HepG2 (cell line): ENCODE results near the gene ARHGEF40. TPM values are rescaled to one million over a fixed set of nuclear protein-coding genes. Genes with fewer than 3 reads are reported as not detected.
A peak's percentile ranks its signal among the peaks of the same experiment; 100 is the strongest.

Experiments
- BRCA1 ChIP-seq: sonication (generic); formaldehyde crosslinking; IDR thresholded peaks from 2 replicates; pipeline ENCODE4 v1.4.0; 2020; ENCODE audit warnings: missing genetic modification reagents
- ELF1 ChIP-seq: sonication (generic); formaldehyde crosslinking; IDR thresholded peaks from 2 replicates; pipeline ENCODE4 v1.4.0; 2020; ENCODE audit warnings: missing genetic modification reagents
- HNRNPL ChIP-seq: fragments of 200-400 bp; formaldehyde crosslinking; IDR thresholded peaks from 2 replicates; pipeline ENCODE4 v1.6.1; 2017; ENCODE audit warnings: mild to moderate bottlenecking, low read depth, low read length
- NBN ChIP-seq: fragments of 450-650 bp; conservative IDR thresholded peaks from 2 replicates; pipeline ENCODE4 v1.6.1; 2017
- NCOA1 ChIP-seq: sonication (generic); formaldehyde crosslinking; IDR thresholded peaks from 2 replicates; pipeline ENCODE4 v1.9.0; 2021; ENCODE audit warnings: missing genetic modification reagents
- NFE2 ChIP-seq: sonication (generic); formaldehyde crosslinking; IDR thresholded peaks from 2 replicates; pipeline ENCODE4 v1.4.0; 2020; ENCODE audit warnings: missing genetic modification reagents
- NR2F2 ChIP-seq: IDR thresholded peaks from 2 replicates; pipeline ENCODE4 v1.6.1; 2012; ENCODE audit warnings: low read depth, inconsistent platforms, borderline replicate concordance
- POLR2AphosphoS2 ChIP-seq: IDR thresholded peaks from 2 replicates; pipeline ENCODE4 v1.6.1; 2011; ENCODE audit warnings: low read depth, low read length, improper control_type of control experiment
- SKI ChIP-seq: fragments of 450-650 bp; IDR thresholded peaks from one replicate; pipeline ENCODE4 v1.6.1; 2018; ENCODE audit warnings: mild to moderate bottlenecking; ENCODE audit not compliant: partially characterized antibody
- TAF1 ChIP-seq: sonication (generic); formaldehyde crosslinking; IDR thresholded peaks from 2 replicates; pipeline ENCODE4 v1.4.0; 2020; ENCODE audit warnings: missing genetic modification reagents
- TRAFD1 ChIP-seq: sonication (generic); formaldehyde crosslinking; IDR thresholded peaks from 2 replicates; pipeline ENCODE4 v1.5.1; 2020; ENCODE audit warnings: missing genetic modification reagents, mild to moderate bottlenecking, borderline replicate concordance
- USF2 ChIP-seq, 2 experiments: sonication (generic) in 1 of 2; formaldehyde crosslinking in 1 of 2; IDR thresholded peaks; 2 replicates each; pipeline versions ENCODE4 v1.5.1 to v1.6.1; 2011 to 2020; ENCODE audit warnings: borderline replicate concordance in 1 of 2, low read depth in 1 of 2, low read length in 1 of 2, mild to moderate bottlenecking in 1 of 2, missing genetic modification reagents in 1 of 2, moderate library complexity in 1 of 2
- ZFP82 ChIP-seq: sonication (generic); formaldehyde crosslinking; IDR thresholded peaks from 2 replicates; pipeline ENCODE4 v1.5.1; 2020; ENCODE audit warnings: mild to moderate bottlenecking, missing genetic modification reagents, borderline replicate concordance
- ZNF260 ChIP-seq: sonication (generic); formaldehyde crosslinking; IDR thresholded peaks from 2 replicates; pipeline ENCODE4 v1.4.0; 2020; ENCODE audit warnings: missing genetic modification reagents, low read depth, mild to moderate bottlenecking, borderline replicate concordance
- ZNF276 ChIP-seq: sonication (generic); formaldehyde crosslinking; IDR thresholded peaks from 2 replicates; pipeline ENCODE4 v1.4.0; 2020; ENCODE audit warnings: mild to moderate bottlenecking, low read depth, missing genetic modification reagents
- ZNF317 ChIP-seq: sonication (generic); formaldehyde crosslinking; IDR thresholded peaks from 2 replicates; pipeline ENCODE4 v1.5.0; 2020; ENCODE audit warnings: mild to moderate bottlenecking, missing genetic modification reagents
- ZNF512 ChIP-seq: sonication (generic); formaldehyde crosslinking; IDR thresholded peaks from 2 replicates; pipeline ENCODE4 v1.4.0; 2020; ENCODE audit warnings: mild to moderate bottlenecking, missing genetic modification reagents
- ZNF549 ChIP-seq: sonication (generic); formaldehyde crosslinking; IDR thresholded peaks from 2 replicates; pipeline ENCODE4 v1.5.0; 2020; ENCODE audit warnings: missing genetic modification reagents
- ZNF556 ChIP-seq: sonication (generic); formaldehyde crosslinking; IDR thresholded peaks from 2 replicates; pipeline ENCODE4 v1.4.0; 2020; ENCODE audit warnings: mild to moderate bottlenecking, missing genetic modification reagents, borderline replicate concordance
- ZNF615 ChIP-seq: sonication (generic); formaldehyde crosslinking; IDR thresholded peaks from 2 replicates; pipeline ENCODE4 v1.5.0; 2020; ENCODE audit warnings: mild to moderate bottlenecking, missing genetic modification reagents, borderline replicate concordance
- ZNF703 ChIP-seq: sonication (generic); formaldehyde crosslinking; IDR thresholded peaks from 2 replicates; pipeline ENCODE4 v1.5.1; 2020; ENCODE audit warnings: missing genetic modification reagents, mild to moderate bottlenecking, moderate library complexity, borderline replicate concordance
- ZNF709 ChIP-seq: sonication (generic); formaldehyde crosslinking; IDR thresholded peaks from 2 replicates; pipeline ENCODE4 v1.5.0; 2020; ENCODE audit warnings: mild to moderate bottlenecking, missing genetic modification reagents
- ZSCAN22 ChIP-seq: sonication (generic); formaldehyde crosslinking; IDR thresholded peaks from 2 replicates; pipeline ENCODE4 v1.4.0; 2020; ENCODE audit warnings: mild to moderate bottlenecking, missing genetic modification reagents
- polyA plus RNA-seq, 8 experiments: library from polyadenylated mRNA; depleted of rRNA in 3 of 8; stranded (reverse) in 7 of 8; unstranded in 1 of 8; fragments of >200 nt; fragmentation: Illumina TruSeq in 4 of 8; extraction: Trizol in 4 of 8; gene quantifications; 2 replicates each; pipeline versions ENCODE4 v1.2.1 to v1.2.3, GENCODE V29; 2011 to 2016; ENCODE audit warnings: low read depth in 4 of 8, missing spikeins in 1 of 8, mixed read lengths in 1 of 8; ENCODE audit not compliant: insufficient read depth in 1 of 8
- total RNA-seq, 5 experiments: library from RNA; depleted of rRNA; stranded (reverse); fragments of >200 nt; fragmentation: Illumina TruSeq; extraction: Trizol; gene quantifications; 2 replicates each; pipeline ENCODE4 v1.2.3, GENCODE V29; 2016; ENCODE audit warnings: low read depth in 1 of 5

Gene ARHGEF40
- total and polyA plus RNA-seq, 2 of the 13 experiments (the other 11 are each of a cell fraction or from before 2014, with no cell fraction given) = 28.1 to 78.1 TPM

- TF ChIP-seq ZNF276 (CRISPR knock-in tag) (no peak), ZFP82 (CRISPR knock-in tag) (no peak), HNRNPL (no peak), NBN (no peak), BRCA1 (CRISPR knock-in tag) (no peak), POLR2AphosphoS2 (no peak), ZNF615 (CRISPR knock-in tag) (no peak), TRAFD1 (CRISPR knock-in tag) (no peak), SKI (no peak), ZNF549 (CRISPR knock-in tag) (no peak), ZNF512 (CRISPR knock-in tag) (no peak), ZNF709 (CRISPR knock-in tag) (no peak), USF2 (IDR thresholded peaks at IDR 0.05; ENCODE audit: low read depth, low read length) (no peak), USF2 (CRISPR knock-in tag; IDR thresholded peaks at IDR 0.05; ENCODE audit: borderline replicate concordance) (no peak), ZNF317 (CRISPR knock-in tag) (no peak), ELF1 (peak; percentile 39; the same call in 1 of the 2 replicates), NFE2 (no peak), NCOA1 (no peak), ZSCAN22 (CRISPR knock-in tag) (no peak), ZNF556 (CRISPR knock-in tag) (peak; percentile 36; the same call in 1 of the 2 replicates), TAF1 (peak; percentile 37; the same call in 1 of the 2 replicates), ZNF703 (CRISPR knock-in tag) (no peak), ZNF260 (CRISPR knock-in tag) (no peak), NR2F2 (no peak)
Measured at GRCh38 chr14:21098076-21098891, 28.2 kb downstream of the ARHGEF40 start, which contains the start of gene ZNF219 (continued).
